GM19324 (cell line): ENCODE data around the gene PFKM.

ENCODE experiments used
- ATAC-seq: cut with Tn5 transposase; IDR thresholded peaks from one replicate; pipeline ENCODE4 v1.9.1; 2021; ENCODE audit warnings: mild to moderate bottlenecking, moderate library complexity; ENCODE audit not compliant: unreplicated experiment, low FRiP score

The PFKM gene

GRCh38 chr12:48119078-48119833 lies at the start of gene PFKM:
PFKM (plus strand) TSS chr12:48119364; CDS start chr12:48122775, 3,411 bp downstream.
- peak; percentile 97 for ATAC-seq

GRCh38 chr12:48070033-48070432 lies 49.1 kb upstream of the PFKM start:
- ATAC-seq = no peak

GRCh38 chr12:48070731-48071130 lies 48.4 kb upstream of the PFKM start:
- ATAC-seq = no peak

DNA sequence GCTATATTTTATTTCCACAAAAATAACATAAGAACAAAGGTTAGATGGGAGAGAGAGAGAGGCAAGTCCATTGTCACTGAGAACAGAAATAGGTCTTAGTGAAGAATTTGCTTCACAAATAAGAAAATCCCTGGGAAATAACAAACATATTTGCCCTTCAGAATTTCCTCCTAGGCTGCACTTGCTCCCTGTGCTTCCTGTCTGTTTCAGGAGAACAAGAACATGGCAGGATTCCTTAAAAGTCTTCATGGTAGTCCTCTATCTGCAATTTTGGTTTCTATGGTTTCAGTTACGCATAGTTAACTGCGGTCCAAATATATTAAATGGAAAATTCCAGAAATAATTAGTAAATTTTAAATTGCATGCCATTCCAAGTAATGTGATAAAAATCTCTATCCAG lies 47.4 kb upstream of the PFKM start:
- no peak for ATAC-seq

DNA sequence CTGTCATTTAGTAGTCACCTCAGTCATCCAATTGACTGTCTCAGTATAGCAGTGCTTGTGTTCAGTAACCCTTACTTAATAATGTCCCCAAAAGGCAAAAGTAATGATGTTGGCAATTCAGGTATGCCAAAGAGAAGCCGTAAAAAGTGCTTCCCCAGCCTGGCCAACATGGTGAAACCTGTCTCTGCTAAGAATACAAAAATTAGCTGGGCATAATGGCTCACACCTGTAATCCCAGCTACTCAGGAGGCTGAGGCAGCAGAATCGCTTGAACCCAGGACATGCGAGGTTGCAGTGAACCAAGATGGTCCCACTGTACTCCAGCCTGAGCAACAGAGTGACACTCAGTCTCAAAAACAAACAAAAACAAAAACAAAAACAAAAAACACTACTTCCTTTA lies 46.9 kb upstream of the PFKM start:
- ATAC-seq = no peak

DNA sequence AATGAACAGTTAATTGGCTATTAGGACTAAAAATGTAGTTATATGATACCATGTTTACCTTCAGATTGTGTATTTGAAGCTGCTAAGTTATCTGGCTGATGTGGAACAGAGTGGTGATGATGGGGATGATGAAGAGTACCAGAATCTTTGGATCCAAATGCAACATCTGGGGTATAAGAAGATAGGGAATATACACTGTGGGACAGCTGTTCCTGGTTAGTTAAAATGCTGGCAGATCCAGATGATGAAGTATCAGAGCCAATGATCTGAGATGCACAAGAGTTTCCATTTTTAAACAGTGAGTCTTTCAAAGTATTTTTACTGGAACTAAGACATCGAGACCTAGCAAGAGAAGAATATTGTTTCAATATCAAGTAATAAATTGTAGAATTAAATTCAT lies 44.9 kb upstream of the PFKM start:
- no peak for ATAC-seq

- ATAC-seq = no peak
Measured at GRCh38 chr12:48075832-48076231, 43.3 kb upstream of the PFKM start.

- ATAC-seq = no peak
Measured at GRCh38 chr12:48077111-48077510, 42.1 kb upstream of the PFKM start.

GRCh38 chr12:48078901-48079300 lies 40.3 kb upstream of the PFKM start:
- no peak for ATAC-seq

- no peak for ATAC-seq
Measured at GRCh38 chr12:48080285-48080684, 38.9 kb upstream of the PFKM start.

- no peak for ATAC-seq
Measured at GRCh38 chr12:48080821-48081220, 38.3 kb upstream of the PFKM start.

- ATAC-seq = no peak
Measured at GRCh38 chr12:48084066-48084465, 35.1 kb upstream of the PFKM start.

DNA sequence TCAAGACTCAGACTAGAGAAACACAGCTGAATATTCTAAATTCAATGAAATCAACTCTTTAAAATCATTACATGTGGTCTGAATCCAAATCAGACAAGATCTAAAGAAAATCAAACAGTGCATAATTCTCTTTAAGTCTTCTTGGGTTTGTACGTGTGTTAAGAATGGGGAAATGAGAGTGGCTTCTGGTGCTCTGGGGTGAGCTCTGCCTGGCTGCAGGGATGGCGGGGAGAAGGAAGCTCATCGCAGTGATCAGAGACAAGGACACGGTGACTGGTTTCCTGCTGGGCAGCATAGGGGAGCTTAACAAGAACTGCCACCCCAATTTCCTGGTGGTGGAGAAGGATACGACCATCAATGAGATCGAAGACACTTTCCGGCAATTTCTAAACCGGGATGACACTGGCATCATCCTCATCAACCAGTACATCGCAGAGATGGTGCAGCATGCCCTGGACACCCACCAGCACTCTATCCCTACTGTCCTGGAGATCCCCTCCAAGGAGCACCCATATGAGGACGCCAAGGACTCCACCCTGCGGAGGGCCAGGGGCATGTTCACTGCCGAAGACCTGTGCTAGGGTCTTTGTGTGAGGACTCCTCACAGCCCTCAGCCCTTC lies 34.2 kb upstream of the PFKM start:
- no peak for ATAC-seq

DNA sequence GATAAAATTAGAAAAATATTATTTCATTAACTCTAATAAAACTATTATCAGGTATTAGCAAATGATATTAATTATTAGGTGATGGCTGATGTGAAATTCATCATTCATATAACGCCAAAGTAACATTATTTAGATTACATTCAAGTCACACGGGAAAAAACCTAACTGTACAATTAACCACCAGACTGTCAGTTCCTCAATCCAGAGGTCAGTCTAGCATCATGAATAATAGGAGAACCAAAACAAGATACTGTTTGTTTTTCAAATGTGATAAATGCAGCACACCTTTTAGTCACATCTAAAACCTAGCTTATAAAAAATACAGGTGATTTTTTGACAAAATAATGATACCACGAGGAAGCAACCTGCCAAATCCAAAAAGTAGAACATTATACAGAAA lies 32.8 kb upstream of the PFKM start:
- ATAC-seq = no peak

- no peak for ATAC-seq
Measured at GRCh38 chr12:48092611-48093010, 26.6 kb upstream of the PFKM start.

DNA sequence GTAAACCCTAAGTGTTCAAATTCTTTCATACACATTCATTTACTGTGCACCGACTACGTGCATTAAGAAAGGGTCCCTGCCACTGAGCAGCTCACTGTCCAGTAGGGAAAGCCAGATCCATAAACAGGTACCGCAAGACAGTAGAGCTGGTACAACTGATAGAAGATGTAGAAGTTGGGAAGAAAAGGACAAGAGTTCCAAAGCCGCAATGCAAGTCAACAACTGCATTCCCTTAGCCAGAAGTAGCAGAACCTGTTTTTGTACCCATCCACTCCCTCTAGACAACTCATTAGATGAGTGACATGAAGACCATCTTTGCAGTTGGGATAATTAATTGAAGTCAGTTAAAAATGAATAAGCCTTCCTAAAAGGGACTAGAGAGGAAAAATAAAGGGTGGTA lies 14.6 kb upstream of the PFKM start:
- no peak for ATAC-seq

DNA sequence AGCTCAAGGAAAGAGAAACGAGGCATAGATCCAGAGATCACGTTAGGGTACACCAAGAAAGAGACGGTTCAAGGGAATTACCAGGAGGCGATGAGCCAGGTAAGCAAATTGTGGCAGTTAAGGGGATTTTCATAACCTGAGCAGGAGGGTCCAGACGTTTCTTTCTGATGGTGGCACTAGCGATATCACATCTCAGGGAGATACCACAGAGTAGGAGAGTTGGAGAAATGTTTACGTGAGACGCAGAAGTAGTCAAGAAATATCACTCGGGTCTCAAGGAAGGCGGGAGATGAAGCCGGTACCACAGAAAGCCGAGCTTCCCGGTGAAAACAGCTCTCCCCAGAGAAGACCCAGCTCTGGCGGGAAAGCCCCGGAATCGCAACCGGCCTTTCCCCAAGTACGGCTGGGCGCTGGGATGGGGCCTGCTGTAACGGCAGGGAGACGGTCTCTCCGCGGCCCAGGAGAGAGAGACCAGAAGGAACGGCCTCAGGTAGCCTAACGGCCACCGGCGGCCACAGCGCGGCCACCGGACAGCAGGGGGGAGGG lies 13.8 kb upstream of the PFKM start:
- peak; percentile 26 for ATAC-seq

DNA sequence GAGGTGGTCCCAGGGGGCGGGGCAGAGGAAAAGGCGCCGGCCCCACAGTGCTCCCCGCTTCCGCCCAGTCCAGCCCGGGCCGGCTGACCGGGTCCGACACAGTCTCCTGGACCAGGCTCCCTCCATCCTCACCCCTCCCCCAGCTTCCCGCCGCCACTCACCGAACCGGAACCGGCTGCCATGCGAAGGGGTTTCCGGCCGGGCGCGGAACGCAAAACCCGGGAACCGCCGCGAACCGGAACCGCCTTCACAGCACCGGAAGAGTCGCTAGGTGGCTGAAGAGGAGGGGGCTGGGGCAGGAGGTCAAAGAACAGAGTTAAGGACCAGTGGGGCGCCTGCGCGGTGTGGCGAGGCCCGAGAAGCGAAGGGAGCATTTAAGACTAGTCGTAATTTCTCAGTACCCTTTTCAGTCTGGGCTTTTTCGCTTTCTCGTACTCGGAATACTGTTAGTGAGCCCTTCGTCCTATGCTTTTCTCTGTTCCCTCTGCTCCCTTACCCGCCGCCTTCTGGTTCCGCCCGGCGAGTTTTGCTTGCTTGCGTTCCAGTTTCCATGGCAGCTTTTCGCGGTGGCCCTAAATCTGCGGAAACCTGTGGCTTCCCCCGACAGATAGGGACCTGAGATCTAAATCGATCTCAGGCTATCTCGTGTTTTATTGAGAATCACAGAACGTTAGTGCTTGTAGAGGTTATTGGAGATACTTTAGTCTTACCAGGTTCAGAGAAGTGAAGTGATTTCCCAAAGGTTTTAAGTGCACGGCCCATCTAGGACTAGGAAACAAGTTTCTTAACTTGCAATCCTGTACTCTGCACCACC lies 13.1 kb upstream of the PFKM start, which contains the start of gene SENP1:
TSS of gene SENP1 (minus strand) at position 213 of the 814 bp plus-strand sequence. CDS start 4,607 bp downstream, outside the sequence.
- peak; percentile 81 for ATAC-seq

DNA sequence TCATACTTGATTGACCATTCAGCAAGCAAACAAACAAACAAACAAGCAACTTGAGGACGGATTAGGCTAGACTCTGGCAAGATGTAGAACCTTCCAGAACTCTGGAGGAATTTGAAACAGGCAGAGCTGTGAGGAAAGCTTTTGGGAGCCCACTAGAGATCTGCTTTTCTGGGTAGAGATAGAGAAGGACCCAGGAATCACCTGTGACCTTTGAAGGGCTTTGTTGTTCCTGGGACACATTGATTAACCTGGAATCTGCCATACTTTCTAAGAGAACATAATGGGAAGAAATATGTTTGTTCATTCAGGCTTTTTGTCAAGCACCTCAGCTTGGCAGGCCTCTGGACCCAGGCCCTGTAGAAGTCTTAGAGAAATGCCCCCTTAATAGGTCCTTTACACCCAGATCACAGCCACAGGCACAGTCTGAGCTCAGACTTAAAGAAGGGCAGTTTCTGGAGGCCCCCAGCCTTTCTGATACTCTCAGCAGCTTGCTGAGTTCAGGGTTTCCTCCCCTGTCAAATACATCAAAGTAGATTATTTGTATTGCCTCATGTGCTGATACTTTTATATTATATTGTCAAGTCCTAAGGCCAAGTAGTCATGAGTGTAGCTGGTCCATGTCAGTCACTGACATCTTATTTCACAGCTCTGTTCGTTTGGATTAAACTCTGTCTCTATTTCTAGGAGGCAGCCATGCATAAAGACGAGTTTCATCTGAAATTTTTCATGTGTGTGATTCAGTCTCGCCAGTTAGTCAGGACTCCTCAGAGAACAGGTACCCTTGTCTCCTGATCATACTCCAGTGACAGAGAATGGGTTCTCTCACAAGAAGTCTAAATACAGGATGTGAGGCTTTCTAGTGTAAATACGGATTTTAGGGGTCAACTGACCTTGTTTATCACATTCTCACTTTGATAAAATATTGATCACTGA lies 12.2 kb upstream of the PFKM start:
- no peak for ATAC-seq

DNA sequence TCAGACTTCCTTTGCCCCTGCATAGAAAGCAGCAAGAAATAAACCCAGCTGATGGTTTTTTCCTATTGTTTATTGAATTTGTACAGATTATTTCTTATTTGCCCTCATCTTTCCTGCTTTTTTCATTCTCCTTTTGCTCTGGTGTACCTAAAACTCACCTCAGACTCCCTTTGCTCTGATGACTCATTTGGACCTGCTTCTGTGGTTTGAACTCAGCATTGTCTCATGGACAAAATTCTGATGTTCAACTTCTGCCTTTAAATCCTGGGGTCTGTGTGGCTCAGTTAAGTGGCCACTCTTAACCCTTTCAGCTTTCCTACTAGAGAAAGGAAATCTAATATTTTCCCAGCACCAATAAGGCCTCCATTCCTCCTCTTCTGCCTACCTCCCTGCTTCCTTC lies 9.7 kb upstream of the PFKM start:
- ATAC-seq = no peak
